ENCODE measurements around the gene GNL2.

- TF ChIP-seq CTCF (conservative IDR thresholded peaks at IDR 0.05; ENCODE audit: low read length) (no peak), EZH2phosphoT487 (IDR thresholded peaks at IDR 0.05; ENCODE audit: borderline replicate concordance) (no peak)
These were observed 76.1 kb downstream of the GNL2 start for GRCh38 chr1:37519613-37520012.

All from Loucy (cell line).